Mammary epithelial cell (primary cell): ENCODE data around the gene PHLPP1.
A peak's percentile ranks its signal among the peaks of the same experiment; 100 is the strongest.

Experiments
- CTCF ChIP-seq, 2 donors: IDR thresholded peaks in 1 of 2; conservative IDR thresholded peaks in 1 of 2; 2 replicates each; pipeline ENCODE4 v1.5.1; 2011 to 2012; ENCODE audit warnings: inconsistent platforms in 2 of 2, low read length in 2 of 2, mild to moderate bottlenecking in 2 of 2, control low read depth in 1 of 2, low read depth in 1 of 2; ENCODE audit not compliant: insufficient read depth in 1 of 2; ENCODE audit errors: extremely low read depth in 1 of 2
- EZH2 ChIP-seq: IDR thresholded peaks from 2 replicates; pipeline ENCODE4 v1.6.1; 2012; ENCODE audit warnings: low read length, inconsistent platforms, borderline replicate concordance

GRCh38 chr18:62982600-62983251 lies 267.4 kb downstream of the PHLPP1 start:
- TF ChIP-seq CTCF (conservative IDR thresholded peaks at IDR 0.05 in 1 of 2, IDR thresholded peaks at IDR 0.05 in 1 of 2; ENCODE audit: extremely low read depth in 1 of 2, insufficient read depth in 1 of 2, low read depth in 1 of 2, low read length in 2 of 2) (peak; percentile 65 to 79), EZH2 (no peak)
